ENCODE measurements around the gene AKT3. TPM values are rescaled to one million over a fixed set of nuclear protein-coding genes. Genes with fewer than 3 reads are reported as not detected.

The AKT3 gene
- total and polyA plus RNA-seq, 4 donors, result 7.1 to 53.1 (median 23.8) TPM

GRCh38 chr1:243849421-243850201 lies 432 bp downstream of the AKT3 start:
- Histone ChIP-seq H3K9ac (ENCODE audit: insufficient read depth in 1 of 2, low read length in 2 of 2) (no peak overlapping the region), H3K27me3 (ENCODE audit: control insufficient read depth in 3 of 3, insufficient read depth in 3 of 3, low read length in 2 of 3) (no peaks in the 10 kb centered on the region), H3K4me1 (ENCODE audit: control insufficient read depth in 5 of 5, insufficient read depth in 5 of 5, low read length in 5 of 5) (peaks cover 0 to 11% (median 2%) of the 10 kb centered on the region in 5 donors), H3K4me3 (peak overlapping the region; percentile 85), H3K27ac (ENCODE audit: low read depth in 1 of 2, low read length in 1 of 2) (peak overlapping the region; percentile 91 to 94), H3K9me3 (ENCODE audit: control insufficient read depth in 4 of 4, insufficient read depth in 3 of 4, low read length in 3 of 4) (no peaks in the 10 kb centered on the region), H3K36me3 (ENCODE audit: control insufficient read depth in 4 of 4, insufficient read depth in 4 of 4, low read length in 4 of 4) (no peaks in the 10 kb centered on the region)
- DNase-seq (peak in 2 of 3 donors; percentile 56 to 60), ATAC-seq (ENCODE audit: insufficient read depth, low FRiP score) (peak; percentile 9)
- TF ChIP-seq CTCF (IDR thresholded peaks at IDR 0.05; ENCODE audit: control extremely low read depth, extremely low read depth), result no peak
- WGBS, 2 donors, result 0 to 1% methylated on average over 35 to 79 of the region's 81 CpGs

- peak overlapping the region; percentile 91 to 94 for H3K27ac ChIP-seq (ENCODE audit: low read depth in 1 of 2, low read length in 1 of 2)
- DNase-seq (peak; percentile 62 to 76 (median 72)), ATAC-seq (ENCODE audit: insufficient read depth, low FRiP score) (no peak)
- peak overlapping the region; percentile 85 for H3K4me3 ChIP-seq
- H3K9me3 ChIP-seq (ENCODE audit: control insufficient read depth in 4 of 4, insufficient read depth in 3 of 4, low read length in 3 of 4), result no peaks in the 10 kb centered on the region
- no peak overlapping the region for H3K9ac ChIP-seq (ENCODE audit: insufficient read depth in 1 of 2, low read length in 2 of 2)
- peaks cover 0 to 11% (median 2%) of the 10 kb centered on the region in 5 donors for H3K4me1 ChIP-seq (ENCODE audit: control insufficient read depth in 5 of 5, insufficient read depth in 5 of 5, low read length in 5 of 5)
- no peak for TF ChIP-seq CTCF (IDR thresholded peaks at IDR 0.05; ENCODE audit: control extremely low read depth, extremely low read depth)
- 1% methylated on average over 18 to 19 of the region's 19 CpGs for WGBS, 2 donors
- no peaks in the 10 kb centered on the region for H3K36me3 ChIP-seq (ENCODE audit: control insufficient read depth in 4 of 4, insufficient read depth in 4 of 4, low read length in 4 of 4)
- no peaks in the 10 kb centered on the region for H3K27me3 ChIP-seq (ENCODE audit: control insufficient read depth in 3 of 3, insufficient read depth in 3 of 3, low read length in 2 of 3)
These were observed 1.1 kb downstream of the AKT3 start for GRCh38 chr1:243848858-243849420.

GRCh38 chr1:243848165-243848857 lies 1.7 kb downstream of the AKT3 start:
- no peaks in the 10 kb centered on the region for H3K36me3 ChIP-seq (ENCODE audit: control insufficient read depth in 4 of 4, insufficient read depth in 4 of 4, low read length in 4 of 4)
- ATAC-seq (ENCODE audit: insufficient read depth, low FRiP score), result no peak
- WGBS, 2 donors, result 65 to 77% methylated on average over 5 of the region's 5 CpGs
- H3K9me3 ChIP-seq (ENCODE audit: control insufficient read depth in 4 of 4, insufficient read depth in 3 of 4, low read length in 3 of 4), result no peaks in the 10 kb centered on the region
- TF ChIP-seq CTCF (IDR thresholded peaks at IDR 0.05; ENCODE audit: control extremely low read depth, extremely low read depth), result no peak
- H3K27me3 ChIP-seq (ENCODE audit: control insufficient read depth in 3 of 3, insufficient read depth in 3 of 3, low read length in 2 of 3), result no peaks in the 10 kb centered on the region
- peak overlapping the region in 1 of 2 donors; percentile 94 for H3K27ac ChIP-seq (ENCODE audit: low read depth in 1 of 2, low read length in 1 of 2)
- DNase-seq, result peak in 1 of 3 donors; percentile 17
- peaks cover 0 to 11% (median 2%) of the 10 kb centered on the region in 5 donors for H3K4me1 ChIP-seq (ENCODE audit: control insufficient read depth in 5 of 5, insufficient read depth in 5 of 5, low read length in 5 of 5)
- no peak overlapping the region for H3K4me3 ChIP-seq
- H3K9ac ChIP-seq (ENCODE audit: insufficient read depth in 1 of 2, low read length in 2 of 2), result no peak overlapping the region
